ENCODE results near the gene LMAN2.

LMAN2 gene

DNA sequence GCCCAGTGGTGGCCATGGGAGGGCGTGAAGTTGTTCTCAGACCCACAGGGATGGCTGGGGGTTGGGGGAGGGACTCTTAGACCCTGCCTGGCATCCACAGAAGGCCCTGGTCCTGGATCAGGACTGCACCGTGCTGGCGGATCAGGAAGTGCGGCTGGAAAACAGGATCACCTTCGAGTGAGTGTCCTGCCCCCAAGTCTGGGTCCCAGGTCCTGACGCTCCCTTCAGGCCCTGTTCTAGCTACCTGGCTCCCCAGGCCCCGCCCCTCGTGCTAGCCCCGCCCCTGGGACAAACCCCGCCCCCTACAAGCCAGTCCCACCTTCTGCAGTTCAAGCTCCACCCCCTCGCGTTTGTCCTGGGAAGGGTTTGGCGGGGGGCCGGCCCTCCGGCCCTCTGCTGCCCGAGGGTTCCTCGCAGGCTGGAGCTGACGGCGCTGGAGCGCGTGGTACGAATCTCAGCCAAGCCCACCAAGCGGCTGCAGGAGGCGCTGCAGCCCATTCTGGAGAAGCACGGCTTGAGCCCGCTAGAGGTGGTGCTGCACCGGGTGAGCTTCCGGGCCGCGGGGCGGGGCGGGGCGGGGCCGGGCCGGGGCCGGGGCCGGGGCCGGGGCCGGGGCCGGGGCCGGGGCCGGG lies 19.1 kb upstream of the LMAN2 start:
- Histone ChIP-seq H3K27ac (ENCODE audit: low read length) (no peak overlapping the region), H3K9me3 (ENCODE audit: control insufficient read depth, insufficient read depth, low read length) (no peaks in the 10 kb centered on the region), H3K27me3 (ENCODE audit: control insufficient read depth, insufficient read depth, low read length) (no peaks in the 10 kb centered on the region), H3K4me3 (ENCODE audit: low read length) (no peak overlapping the region; the same call in 1 of the 2 replicates), H3K4me1 (ENCODE audit: control insufficient read depth, insufficient read depth, low read length) (peaks cover 11% of the 10 kb centered on the region), H3K36me3 (ENCODE audit: control insufficient read depth, insufficient read depth, low read length) (0 out of 2 replicates have a peak, but pooled peaks cover 4% of the 10 kb centered on the region)
- no CpG with 5 or more reads among the region's 42 CpGs for WGBS (ENCODE audit: insufficient coverage, insufficient read length)
- DNase-seq (ENCODE audit: low read depth, low spot score) = peak; percentile 92

DNA sequence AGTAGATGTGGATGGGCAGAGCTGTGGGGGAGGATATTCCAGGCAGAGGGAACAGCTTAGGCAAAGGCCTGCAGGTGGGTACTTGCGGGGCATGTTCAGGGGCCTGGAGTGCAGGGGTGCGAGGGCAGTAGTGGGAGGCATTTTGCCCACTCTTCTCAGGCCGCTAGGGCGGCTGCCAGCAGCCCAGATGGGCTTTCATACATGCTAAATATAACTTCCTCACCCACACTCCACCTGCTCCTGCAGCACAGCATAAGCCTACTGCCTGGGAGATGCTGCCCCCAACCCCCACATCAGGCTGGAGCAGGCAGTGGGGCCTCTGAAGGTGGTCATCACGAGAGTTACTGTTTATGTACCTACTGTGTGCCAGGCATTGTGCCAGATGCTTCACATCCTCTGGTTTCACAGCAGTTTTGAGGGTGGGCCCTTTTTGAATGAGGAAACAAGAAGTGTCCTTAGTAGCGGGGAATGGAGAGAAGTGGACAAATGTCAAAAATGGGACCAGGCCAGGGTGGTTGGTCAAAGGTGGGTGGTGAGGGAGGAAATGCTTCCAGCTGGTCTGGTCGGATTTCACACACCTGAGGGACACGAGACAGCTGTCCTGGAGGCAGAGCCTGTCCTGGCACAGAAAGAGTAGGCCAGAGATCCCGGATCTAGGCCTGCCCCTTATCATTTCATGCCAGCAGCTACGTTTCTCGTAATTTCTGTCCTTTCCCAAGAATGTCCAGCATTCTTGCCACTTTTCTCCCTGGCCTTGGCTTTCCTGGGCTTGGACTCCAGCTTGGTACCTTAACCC lies 18.4 kb upstream of the LMAN2 start:
- no peak overlapping the region for H3K27ac ChIP-seq (ENCODE audit: low read length)
- H3K4me1 ChIP-seq (ENCODE audit: control insufficient read depth, insufficient read depth, low read length) = peaks cover 13% of the 10 kb centered on the region
- no peaks in the 10 kb centered on the region for H3K27me3 ChIP-seq (ENCODE audit: control insufficient read depth, insufficient read depth, low read length)
- no peaks in the 10 kb centered on the region for H3K9me3 ChIP-seq (ENCODE audit: control insufficient read depth, insufficient read depth, low read length)
- H3K4me3 ChIP-seq (ENCODE audit: low read length) = no peak overlapping the region
- H3K36me3 ChIP-seq (ENCODE audit: control insufficient read depth, insufficient read depth, low read length) = 0 out of 2 replicates have a peak, but pooled peaks cover 4% of the 10 kb centered on the region
- no CpG with 5 or more reads among the region's 11 CpGs for WGBS (ENCODE audit: insufficient coverage, insufficient read length)
- DNase-seq (ENCODE audit: low read depth, low spot score) = no peak

DNA sequence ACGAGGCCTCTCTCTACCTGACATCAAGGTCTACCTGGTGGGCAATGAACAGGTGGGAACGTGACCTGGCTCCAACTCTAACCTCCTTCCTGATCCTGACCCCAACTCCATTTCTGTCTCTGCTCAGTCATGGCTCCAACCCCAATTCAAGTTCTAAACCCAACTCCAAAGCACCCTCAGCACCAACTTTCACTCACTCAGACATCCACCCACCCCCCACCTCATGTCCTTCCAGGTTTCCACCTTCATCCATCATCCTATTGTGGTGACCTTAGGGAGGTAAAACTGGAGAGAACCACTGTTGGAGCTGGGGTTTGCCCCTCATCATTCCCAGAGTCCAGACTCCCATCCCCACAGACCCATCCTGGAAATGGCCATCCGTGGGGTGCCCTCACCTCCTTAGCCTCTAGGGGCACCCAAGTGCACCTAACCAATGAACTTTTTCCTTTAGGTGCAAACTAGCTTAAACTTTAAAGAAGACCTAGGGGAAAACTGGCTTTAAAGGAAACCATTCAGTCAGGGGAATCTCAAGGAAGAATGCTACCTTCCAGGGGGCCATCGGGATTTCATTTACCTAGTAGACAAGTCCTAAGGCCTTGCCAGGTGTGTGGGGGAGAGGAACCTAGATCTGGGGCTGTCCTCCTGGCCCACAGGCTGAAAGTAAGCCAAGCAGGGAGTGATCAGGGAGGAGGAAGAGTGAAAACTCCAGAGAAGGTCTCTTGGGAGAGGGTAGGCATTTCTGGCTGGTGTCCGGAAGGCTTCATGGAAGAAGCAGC lies 17.6 kb upstream of the LMAN2 start:
- no CpG with 5 or more reads among the region's 5 CpGs for WGBS (ENCODE audit: insufficient coverage, insufficient read length)
- no peak overlapping the region for H3K4me3 ChIP-seq (ENCODE audit: low read length)
- H3K27ac ChIP-seq (ENCODE audit: low read length) = no peak overlapping the region

DNA sequence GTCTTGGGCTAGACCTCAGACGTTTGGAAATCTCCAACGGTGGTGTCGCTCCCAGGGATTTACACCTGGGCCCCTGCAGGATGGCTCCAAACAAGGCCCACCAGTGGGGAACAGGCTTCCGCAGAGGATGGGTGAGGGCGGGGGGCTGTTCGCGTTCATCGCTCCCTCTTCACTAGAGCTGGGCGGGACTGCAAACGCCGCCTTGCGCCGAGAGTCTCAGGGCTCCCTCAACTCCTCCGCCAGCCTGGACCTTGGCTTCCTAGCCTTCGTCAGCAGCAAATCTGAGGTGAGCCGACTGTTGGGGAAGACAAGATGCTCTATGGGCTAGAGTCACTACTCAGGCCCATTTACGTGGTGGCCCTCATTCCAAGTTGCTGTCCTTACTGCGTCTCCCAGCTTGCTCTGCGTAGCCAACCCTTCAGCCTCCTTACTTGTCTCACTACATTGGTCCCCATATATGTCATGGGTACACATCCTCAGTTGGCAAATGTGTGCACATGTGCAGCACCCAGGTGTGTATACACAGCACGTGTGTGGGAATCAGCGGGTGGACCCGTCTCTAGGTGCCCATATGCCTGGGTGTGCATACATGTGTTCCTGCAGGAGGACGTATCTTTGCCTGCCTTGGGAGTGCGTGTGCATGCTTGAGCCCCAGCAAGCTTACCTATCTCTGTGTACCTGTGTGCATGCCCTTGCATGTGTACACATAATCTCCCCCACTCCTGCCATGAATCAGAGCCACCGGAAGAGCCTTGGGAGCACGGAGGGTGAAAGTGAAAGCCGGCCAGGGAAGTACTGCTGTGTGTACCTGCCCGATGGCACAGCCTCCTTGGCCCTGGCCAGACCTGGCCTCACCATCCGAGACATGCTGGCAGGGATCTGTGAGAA lies 16.8 kb upstream of the LMAN2 start:
- DNase-seq (ENCODE audit: low read depth, low spot score) = no peak
- no CpG with 5 or more reads among the region's 29 CpGs for WGBS (ENCODE audit: insufficient coverage, insufficient read length)
- Histone ChIP-seq H3K9me3 (ENCODE audit: control insufficient read depth, insufficient read depth, low read length) (no peaks in the 10 kb centered on the region), H3K4me3 (ENCODE audit: low read length) (peak overlapping the region; percentile 50; the same call in 1 of the 2 replicates), H3K36me3 (ENCODE audit: control insufficient read depth, insufficient read depth, low read length) (0 out of 2 replicates have a peak, but pooled peaks cover 4% of the 10 kb centered on the region), H3K27me3 (ENCODE audit: control insufficient read depth, insufficient read depth, low read length) (no peaks in the 10 kb centered on the region), H3K27ac (ENCODE audit: low read length) (no peak overlapping the region), H3K4me1 (ENCODE audit: control insufficient read depth, insufficient read depth, low read length) (peaks cover 11% of the 10 kb centered on the region)

More for the DNA sequence above, 17.6 kb upstream of the LMAN2 start:
- H3K36me3 ChIP-seq (ENCODE audit: control insufficient read depth, insufficient read depth, low read length) = 0 out of 2 replicates have a peak, but pooled peaks cover 4% of the 10 kb centered on the region
- no peaks in the 10 kb centered on the region for H3K27me3 ChIP-seq (ENCODE audit: control insufficient read depth, insufficient read depth, low read length)
- no peak for DNase-seq (ENCODE audit: low read depth, low spot score)
- peaks cover 13% of the 10 kb centered on the region for H3K4me1 ChIP-seq (ENCODE audit: control insufficient read depth, insufficient read depth, low read length)
- no peaks in the 10 kb centered on the region for H3K9me3 ChIP-seq (ENCODE audit: control insufficient read depth, insufficient read depth, low read length)

DNA sequence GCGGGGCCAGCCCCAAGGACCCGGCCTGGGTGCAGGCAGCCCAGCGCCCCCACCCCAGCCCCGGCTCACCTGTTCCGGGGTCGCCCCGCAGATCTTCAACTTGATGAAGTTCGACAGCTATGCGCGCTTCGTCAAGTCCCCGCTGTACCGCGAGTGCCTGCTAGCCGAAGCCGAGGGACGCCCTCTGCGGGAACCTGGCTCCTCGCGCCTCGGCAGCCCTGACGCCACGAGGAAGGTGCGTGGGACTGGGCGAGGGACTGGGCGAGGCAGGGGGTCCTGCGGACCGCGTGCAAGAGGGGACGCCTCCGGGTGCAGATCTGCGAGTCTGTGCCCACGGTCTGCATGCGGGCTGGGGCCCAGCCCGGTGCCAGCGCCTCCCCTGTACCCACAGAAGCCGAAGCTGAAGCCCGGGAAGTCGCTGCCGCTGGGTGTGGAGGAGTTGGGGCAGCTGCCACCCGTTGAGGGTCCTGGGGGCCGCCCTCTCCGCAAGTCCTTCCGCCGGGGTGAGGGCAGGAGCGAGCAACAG lies 15.9 kb upstream of the LMAN2 start:
- Histone ChIP-seq H3K9me3 (ENCODE audit: control insufficient read depth, insufficient read depth, low read length) (no peaks in the 10 kb centered on the region), H3K4me3 (ENCODE audit: low read length) (peak overlapping the region; percentile 50; the same call in 1 of the 2 replicates), H3K36me3 (ENCODE audit: control insufficient read depth, insufficient read depth, low read length) (0 out of 2 replicates have a peak, but pooled peaks cover 4% of the 10 kb centered on the region), H3K27me3 (ENCODE audit: control insufficient read depth, insufficient read depth, low read length) (no peaks in the 10 kb centered on the region), H3K27ac (ENCODE audit: low read length) (no peak overlapping the region), H3K4me1 (ENCODE audit: control insufficient read depth, insufficient read depth, low read length) (peaks cover 11% of the 10 kb centered on the region)
- no peak for DNase-seq (ENCODE audit: low read depth, low spot score)
- WGBS (ENCODE audit: insufficient coverage, insufficient read length) = no CpG with 5 or more reads among the region's 46 CpGs

DNA sequence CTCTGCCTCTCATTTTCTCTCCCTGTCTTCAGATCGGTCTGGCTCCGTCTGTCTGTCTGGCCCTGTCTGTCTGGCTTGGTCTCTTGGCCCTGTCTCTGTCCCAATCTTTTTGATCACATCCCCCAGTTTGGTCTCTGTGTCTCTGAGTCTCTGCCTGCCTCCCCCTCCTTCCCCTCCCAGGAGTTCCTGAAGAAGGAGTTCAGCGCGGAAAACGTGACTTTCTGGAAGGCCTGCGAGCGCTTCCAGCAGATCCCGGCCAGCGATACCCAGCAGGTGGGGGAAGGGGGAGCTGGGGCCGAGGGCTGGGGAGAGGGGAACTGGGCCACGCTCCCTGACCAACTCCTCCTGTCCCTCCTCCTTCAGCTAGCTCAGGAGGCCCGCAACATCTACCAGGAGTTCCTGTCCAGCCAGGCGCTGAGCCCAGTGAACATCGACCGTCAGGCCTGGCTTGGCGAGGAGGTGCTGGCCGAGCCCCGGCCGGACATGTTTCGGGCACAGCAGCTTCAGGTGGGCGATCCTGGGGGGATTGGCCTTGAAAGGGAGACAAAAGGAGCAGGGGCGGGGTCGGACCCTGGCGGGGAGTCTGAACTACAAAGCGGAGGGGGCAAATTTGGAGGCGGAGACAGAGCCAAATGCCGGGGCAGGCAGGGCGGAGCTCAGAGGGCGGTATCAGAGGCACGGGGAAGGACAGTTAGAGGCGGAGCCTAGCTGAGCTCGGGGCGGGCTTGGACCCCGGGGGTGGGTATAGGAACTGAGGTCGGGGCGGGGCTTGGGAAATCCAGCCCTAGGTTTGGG lies 15.3 kb upstream of the LMAN2 start:
- peak overlapping the region; percentile 59; the same call in 1 of the 2 replicates for H3K4me3 ChIP-seq (ENCODE audit: low read length)
- WGBS (ENCODE audit: insufficient coverage, insufficient read length) = no CpG with 5 or more reads among the region's 36 CpGs

DNA sequence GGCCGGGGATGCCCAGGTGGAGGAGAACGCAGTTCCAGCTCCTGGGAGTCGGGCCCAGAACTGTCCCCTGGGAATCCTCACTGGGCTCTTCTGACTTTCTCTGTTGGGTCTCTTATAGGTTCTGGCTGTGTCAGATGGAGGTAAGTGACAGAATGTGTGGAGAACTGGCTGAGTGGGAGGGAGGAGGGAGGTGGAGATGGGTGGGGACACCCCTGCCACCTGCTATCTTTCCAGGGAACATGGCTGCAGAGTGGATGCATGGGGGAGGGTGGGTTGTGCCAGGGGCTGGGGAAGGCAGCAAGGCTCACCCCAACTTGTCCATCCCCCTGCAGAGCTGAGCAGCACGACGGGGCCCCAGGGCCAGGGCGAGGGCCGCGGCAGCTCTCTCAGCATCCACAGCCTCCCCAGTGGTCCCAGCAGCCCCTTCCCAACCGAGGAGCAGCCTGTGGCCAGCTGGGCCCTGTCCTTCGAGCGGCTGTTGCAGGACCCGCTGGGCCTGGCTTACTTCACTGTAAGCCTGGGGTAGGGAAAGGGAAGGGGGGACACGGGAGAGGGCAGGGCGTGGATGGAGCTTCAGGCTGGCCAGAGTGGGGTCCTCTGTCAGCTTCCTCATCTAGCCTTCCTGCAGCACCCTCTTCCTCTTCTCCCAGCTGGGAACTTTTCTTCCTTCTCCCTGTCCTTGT lies 14.5 kb upstream of the LMAN2 start:
- H3K27me3 ChIP-seq (ENCODE audit: control insufficient read depth, insufficient read depth, low read length) = no peaks in the 10 kb centered on the region
- no peaks in the 10 kb centered on the region for H3K9me3 ChIP-seq (ENCODE audit: control insufficient read depth, insufficient read depth, low read length)
- H3K4me3 ChIP-seq (ENCODE audit: low read length) = no peak overlapping the region; the same call in 1 of the 2 replicates
- H3K36me3 ChIP-seq (ENCODE audit: control insufficient read depth, insufficient read depth, low read length) = no peaks in the 10 kb centered on the region
- peaks cover 14% of the 10 kb centered on the region for H3K4me1 ChIP-seq (ENCODE audit: control insufficient read depth, insufficient read depth, low read length)
- DNase-seq (ENCODE audit: low read depth, low spot score) = no peak
- H3K27ac ChIP-seq (ENCODE audit: low read length) = no peak overlapping the region
- WGBS (ENCODE audit: insufficient coverage, insufficient read length) = no CpG with 5 or more reads among the region's 14 CpGs

More for the DNA sequence above, 15.3 kb upstream of the LMAN2 start:
- peak; percentile 94 for DNase-seq (ENCODE audit: low read depth, low spot score)
- Histone ChIP-seq H3K4me1 (ENCODE audit: control insufficient read depth, insufficient read depth, low read length) (peaks cover 14% of the 10 kb centered on the region), H3K27ac (ENCODE audit: low read length) (no peak overlapping the region), H3K9me3 (ENCODE audit: control insufficient read depth, insufficient read depth, low read length) (no peaks in the 10 kb centered on the region), H3K36me3 (ENCODE audit: control insufficient read depth, insufficient read depth, low read length) (no peaks in the 10 kb centered on the region), H3K27me3 (ENCODE audit: control insufficient read depth, insufficient read depth, low read length) (no peaks in the 10 kb centered on the region)

DNA sequence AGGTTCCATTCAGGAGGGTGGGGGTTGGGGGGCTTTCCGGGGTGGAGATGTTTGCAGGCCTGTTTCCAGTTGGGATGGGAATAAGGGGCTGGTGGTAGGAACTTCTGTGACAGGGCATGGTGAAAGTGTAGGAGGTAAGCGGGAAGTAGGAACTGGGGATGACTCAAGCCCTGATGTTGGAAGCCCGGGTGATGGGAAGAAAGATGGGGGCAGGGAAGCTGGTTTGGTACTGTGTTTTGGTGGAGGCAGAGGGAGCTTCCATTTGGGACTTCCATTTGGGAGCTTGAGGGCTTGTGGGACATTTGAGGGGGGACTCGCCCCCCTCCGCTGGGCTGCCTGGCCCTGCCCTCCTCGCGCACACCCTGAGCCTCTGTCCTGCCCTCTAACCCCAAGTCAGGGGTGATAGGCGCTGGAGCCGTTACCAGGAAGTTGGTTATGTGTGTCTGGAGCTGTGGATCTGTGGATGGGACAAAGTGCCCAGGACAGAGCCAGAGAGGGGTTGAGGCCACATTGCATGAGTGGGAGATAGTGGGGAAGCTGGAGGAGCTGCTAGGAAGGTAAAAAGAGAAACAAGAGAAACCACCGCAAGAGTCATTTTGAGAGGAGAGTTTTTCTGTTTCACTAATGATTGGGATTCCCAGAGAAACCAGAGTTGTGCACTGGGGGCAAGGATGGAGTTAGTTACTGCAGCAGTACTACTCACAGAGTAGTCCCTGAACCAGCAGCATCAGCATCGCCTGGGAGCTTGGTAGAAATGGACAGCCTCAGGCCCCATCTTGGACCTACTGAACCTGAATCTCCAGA lies 12.9 kb upstream of the LMAN2 start:
- Histone ChIP-seq H3K4me1 (ENCODE audit: control insufficient read depth, insufficient read depth, low read length) (peaks cover 11% of the 10 kb centered on the region), H3K4me3 (ENCODE audit: low read length) (no peak overlapping the region), H3K36me3 (ENCODE audit: control insufficient read depth, insufficient read depth, low read length) (no peaks in the 10 kb centered on the region), H3K27me3 (ENCODE audit: control insufficient read depth, insufficient read depth, low read length) (no peaks in the 10 kb centered on the region), H3K27ac (ENCODE audit: low read length) (no peak overlapping the region), H3K9me3 (ENCODE audit: control insufficient read depth, insufficient read depth, low read length) (no peaks in the 10 kb centered on the region)
- DNase-seq (ENCODE audit: low read depth, low spot score) = no peak
- WGBS (ENCODE audit: insufficient coverage, insufficient read length) = no CpG with 5 or more reads among the region's 11 CpGs
